ENCODE measurements around the gene PHF20. TPM values are rescaled to one million over a fixed set of nuclear protein-coding genes. Genes with fewer than 3 reads are reported as not detected.

The PHF20 gene
- total RNA-seq, 2 donors from 2014 or later = 17.6 to 25.1 TPM

DNA sequence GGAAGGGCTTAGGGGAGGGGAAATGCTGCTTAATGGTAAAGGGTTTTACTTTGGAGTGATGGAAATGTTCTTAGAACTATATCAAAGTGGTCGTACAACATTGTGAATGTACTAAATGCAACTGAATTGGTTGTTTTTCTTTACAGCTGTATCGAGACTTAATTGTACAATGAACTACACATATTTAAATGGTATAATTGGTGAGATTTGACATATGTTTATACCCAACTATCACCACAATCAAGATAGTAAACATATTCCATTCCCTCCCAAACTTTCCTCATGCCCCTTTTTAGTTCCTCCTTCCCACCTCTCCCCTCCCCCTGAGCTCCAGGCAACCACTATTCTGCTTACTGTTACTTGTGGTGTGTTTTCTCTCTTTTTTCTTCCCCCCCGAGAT is 138.4 kb downstream of the PHF20 start:
- Histone ChIP-seq H3K9me3 (no peaks in the 10 kb centered on the region), H3K36me3 (replicated peaks in 1 of 2; ENCODE audit: insufficient read depth in 1 of 2, low read depth in 2 of 2) (peaks cover 0 to 5% of the 10 kb centered on the region in 2 donors), H3K4me3 (no peak overlapping the region), H3K27ac (no peak overlapping the region), H3K27me3 (no peaks in the 10 kb centered on the region), H3K4me1 (no peaks in the 10 kb centered on the region)
- DNase-seq (no peak), ATAC-seq (no peak)
- intact Hi-C loops (cut with DNase I) = no loop called here
- TF ChIP-seq, protein P1, sequence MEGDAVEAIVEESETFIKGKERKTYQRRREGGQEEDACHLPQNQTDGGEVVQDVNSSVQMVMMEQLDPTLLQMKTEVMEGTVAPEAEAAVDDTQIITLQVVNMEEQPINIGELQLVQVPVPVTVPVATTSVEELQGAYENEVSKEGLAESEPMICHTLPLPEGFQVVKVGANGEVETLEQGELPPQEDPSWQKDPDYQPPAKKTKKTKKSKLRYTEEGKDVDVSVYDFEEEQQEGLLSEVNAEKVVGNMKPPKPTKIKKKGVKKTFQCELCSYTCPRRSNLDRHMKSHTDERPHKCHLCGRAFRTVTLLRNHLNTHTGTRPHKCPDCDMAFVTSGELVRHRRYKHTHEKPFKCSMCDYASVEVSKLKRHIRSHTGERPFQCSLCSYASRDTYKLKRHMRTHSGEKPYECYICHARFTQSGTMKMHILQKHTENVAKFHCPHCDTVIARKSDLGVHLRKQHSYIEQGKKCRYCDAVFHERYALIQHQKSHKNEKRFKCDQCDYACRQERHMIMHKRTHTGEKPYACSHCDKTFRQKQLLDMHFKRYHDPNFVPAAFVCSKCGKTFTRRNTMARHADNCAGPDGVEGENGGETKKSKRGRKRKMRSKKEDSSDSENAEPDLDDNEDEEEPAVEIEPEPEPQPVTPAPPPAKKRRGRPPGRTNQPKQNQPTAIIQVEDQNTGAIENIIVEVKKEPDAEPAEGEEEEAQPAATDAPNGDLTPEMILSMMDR (IDR thresholded peaks at IDR 0.05) = no peak
- TF ChIP-seq POLR2A (IDR thresholded peaks at IDR 0.05) = no peak
- 90 to 93% methylated on average over 3 of the region's 3 CpGs for WGBS, 2 donors

GRCh38 chr20:35912881-35913280 is 141.1 kb downstream of the PHF20 start:
- Histone ChIP-seq H3K27ac (no peak overlapping the region), H3K4me3 (no peak overlapping the region), H3K27me3 (no peaks in the 10 kb centered on the region), H3K9me3 (no peaks in the 10 kb centered on the region), H3K4me1 (no peaks in the 10 kb centered on the region), H3K36me3 (replicated peaks in 1 of 2; ENCODE audit: insufficient read depth in 1 of 2, low read depth in 2 of 2) (peaks cover 0 to 8% of the 10 kb centered on the region in 2 donors)
- TF ChIP-seq POLR2A (IDR thresholded peaks at IDR 0.05) = no peak
- TF ChIP-seq, protein P1 (IDR thresholded peaks at IDR 0.05) = no peak
- 73 to 95% methylated on average over 4 of the region's 4 CpGs for WGBS, 2 donors
- DNase-seq = no peak
- intact Hi-C loops (cut with DNase I) = no loop called here
- no peak for ATAC-seq

- Histone ChIP-seq H3K27me3 (no peaks in the 10 kb centered on the region), H3K27ac (no peak overlapping the region), H3K4me1 (peaks cover 8% of the 10 kb centered on the region), H3K4me3 (no peak overlapping the region), H3K9me3 (no peaks in the 10 kb centered on the region), H3K36me3 (replicated peaks in 1 of 2; ENCODE audit: insufficient read depth in 1 of 2, low read depth in 2 of 2) (peaks cover 0 to 8% of the 10 kb centered on the region in 2 donors)
- 34 to 37% methylated on average over 3 of the region's 3 CpGs for WGBS, 2 donors
- ATAC-seq (no peak), DNase-seq (no peak)
- intact Hi-C loops (cut with DNase I) = no loop called here
- TF ChIP-seq POLR2A (IDR thresholded peaks at IDR 0.05) = no peak
- TF ChIP-seq, protein P1 (IDR thresholded peaks at IDR 0.05) = no peak
Observed at GRCh38 chr20:35917077-35917476, 145.3 kb downstream of the PHF20 start.

GRCh38 chr20:35918021-35918420 is 146.2 kb downstream of the PHF20 start:
- 30 to 80% methylated on average over 1 of the region's 1 CpG for WGBS, 2 donors
- intact Hi-C loops (cut with DNase I) = no loop called here
- Histone ChIP-seq H3K36me3 (replicated peaks in 1 of 2; ENCODE audit: insufficient read depth in 1 of 2, low read depth in 2 of 2) (peaks cover 0 to 8% of the 10 kb centered on the region in 2 donors), H3K9me3 (no peaks in the 10 kb centered on the region), H3K4me1 (peaks cover 8% of the 10 kb centered on the region), H3K27me3 (no peaks in the 10 kb centered on the region), H3K27ac (peak overlapping the region in 2 of 4 donors; percentile 1 to 13), H3K4me3 (no peak overlapping the region)
- TF ChIP-seq, protein P1 (IDR thresholded peaks at IDR 0.05) = no peak
- no peak for TF ChIP-seq POLR2A (IDR thresholded peaks at IDR 0.05)
- DNase-seq (peak; percentile 16 to 66 (median 32)), ATAC-seq (no peak)

DNA sequence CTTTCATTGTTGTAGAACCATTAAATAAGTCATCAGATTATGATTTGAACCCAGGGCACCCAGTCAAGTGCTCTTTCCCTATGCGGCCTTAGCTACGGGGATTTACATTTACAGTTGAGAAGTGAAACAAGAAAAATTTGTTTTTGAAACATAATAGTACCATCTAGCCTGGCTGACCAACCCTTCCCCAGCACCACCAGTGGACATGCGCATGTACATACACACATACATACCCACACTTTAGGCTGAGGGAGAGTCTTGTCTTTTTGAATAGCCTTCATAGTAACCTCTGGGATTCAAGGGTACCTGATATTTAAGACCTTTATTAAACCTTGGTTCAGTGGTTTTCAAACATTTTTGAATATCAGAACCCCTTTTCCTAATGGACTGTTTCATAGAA is 148.7 kb downstream of the PHF20 start:
- Histone ChIP-seq H3K4me1 (peaks cover 8% of the 10 kb centered on the region), H3K36me3 (replicated peaks in 1 of 2; ENCODE audit: insufficient read depth in 1 of 2, low read depth in 2 of 2) (peaks cover 0 to 2% of the 10 kb centered on the region in 2 donors), H3K4me3 (no peak overlapping the region), H3K27me3 (no peaks in the 10 kb centered on the region), H3K27ac (no peak overlapping the region), H3K9me3 (no peaks in the 10 kb centered on the region)
- TF ChIP-seq, protein P1 (IDR thresholded peaks at IDR 0.05) = no peak
- TF ChIP-seq POLR2A (IDR thresholded peaks at IDR 0.05) = no peak
- intact Hi-C loops (cut with DNase I) = no loop called here
- ATAC-seq = no peak
- WGBS, 2 donors = 96 to 99% methylated on average over 3 of the region's 3 CpGs
- DNase-seq = no peak
